Testis (tissue), 2 donors: ENCODE data around the gene TLCD4.

Experiments used
- POLR2A ChIP-seq: fragments of 450-650 bp; IDR thresholded peaks from one replicate; pipeline ENCODE4 v1.6.1; 2017; ENCODE audit warnings: antibody characterized with exemption, mild to moderate bottlenecking, moderate library complexity
- TF ChIP-seq, protein P1 (sequence below), 3 experiments: fragments of 450-650 bp in 2 of 3; fragments of 200-600 bp in 1 of 3; sonication (generic) in 1 of 3; IDR thresholded peaks; one replicate each; pipeline ENCODE4 v1.5.1; 2016 to 2019; ENCODE audit warnings: antibody characterized with exemption in 3 of 3, mild to moderate bottlenecking in 2 of 3, moderate library complexity in 1 of 3

- TF ChIP-seq, protein P1, sequence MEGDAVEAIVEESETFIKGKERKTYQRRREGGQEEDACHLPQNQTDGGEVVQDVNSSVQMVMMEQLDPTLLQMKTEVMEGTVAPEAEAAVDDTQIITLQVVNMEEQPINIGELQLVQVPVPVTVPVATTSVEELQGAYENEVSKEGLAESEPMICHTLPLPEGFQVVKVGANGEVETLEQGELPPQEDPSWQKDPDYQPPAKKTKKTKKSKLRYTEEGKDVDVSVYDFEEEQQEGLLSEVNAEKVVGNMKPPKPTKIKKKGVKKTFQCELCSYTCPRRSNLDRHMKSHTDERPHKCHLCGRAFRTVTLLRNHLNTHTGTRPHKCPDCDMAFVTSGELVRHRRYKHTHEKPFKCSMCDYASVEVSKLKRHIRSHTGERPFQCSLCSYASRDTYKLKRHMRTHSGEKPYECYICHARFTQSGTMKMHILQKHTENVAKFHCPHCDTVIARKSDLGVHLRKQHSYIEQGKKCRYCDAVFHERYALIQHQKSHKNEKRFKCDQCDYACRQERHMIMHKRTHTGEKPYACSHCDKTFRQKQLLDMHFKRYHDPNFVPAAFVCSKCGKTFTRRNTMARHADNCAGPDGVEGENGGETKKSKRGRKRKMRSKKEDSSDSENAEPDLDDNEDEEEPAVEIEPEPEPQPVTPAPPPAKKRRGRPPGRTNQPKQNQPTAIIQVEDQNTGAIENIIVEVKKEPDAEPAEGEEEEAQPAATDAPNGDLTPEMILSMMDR (IDR thresholded peaks at IDR 0.05): no peak
- TF ChIP-seq POLR2A: no peak
Observed at GRCh38 chr1:95071539-95071938, 45.6 kb upstream of the TLCD4 start.
